NCI-H2171 (cell line): ENCODE measurements around the gene SERP1.

Experiments used
- DNase-seq: peaks from one replicate; lab custom pipeline; 2025; lab: John Stamatoyannopoulos, UW

Gene SERP1

GRCh38 chr3:150546226-150547044, at the start of gene SERP1, which contains the start of gene EIF2A:
Gene SERP1, minus strand, starts transcription at chr3:150546496. Its CDS starts 361 bp downstream, at chr3:150546135.
Gene EIF2A, plus strand, starts transcription at chr3:150546787. Its CDS starts 16 bp downstream, at chr3:150546803.
- DNase-seq: peak; percentile 98

- no peak for DNase-seq
These were observed 47.9 kb upstream of the SERP1 start for GRCh38 chr3:150594150-150594549.

GRCh38 chr3:150589759-150590158, 43.5 kb upstream of the SERP1 start:
- DNase-seq: no peak

GRCh38 chr3:150588027-150588830, 41.9 kb upstream of the SERP1 start:
- DNase-seq: no peak

- no peak for DNase-seq
These were observed 36.7 kb upstream of the SERP1 start for GRCh38 chr3:150583028-150583427.

- DNase-seq: no peak
These were observed 36.3 kb upstream of the SERP1 start for GRCh38 chr3:150582620-150583019.

- DNase-seq: no peak
These were observed 34.9 kb upstream of the SERP1 start for GRCh38 chr3:150581174-150581573.

- no peak for DNase-seq
These were observed 31.6 kb upstream of the SERP1 start for GRCh38 chr3:150577855-150578254.

GRCh38 chr3:150567328-150567727, 21.0 kb upstream of the SERP1 start:
- no peak for DNase-seq

- no peak for DNase-seq
These were observed 17.9 kb upstream of the SERP1 start for GRCh38 chr3:150564243-150564642.

GRCh38 chr3:150557725-150558124, 11.4 kb upstream of the SERP1 start:
- no peak for DNase-seq

- no peak for DNase-seq
These were observed 10.5 kb upstream of the SERP1 start for GRCh38 chr3:150556792-150557191.

- no peak for DNase-seq
These were observed 9.7 kb upstream of the SERP1 start for GRCh38 chr3:150555859-150556436.

- peak; percentile 41 for DNase-seq
These were observed 897 bp upstream of the SERP1 start for GRCh38 chr3:150547045-150547741.

GRCh38 chr3:150545419-150546225, 674 bp downstream of the SERP1 start:
- DNase-seq: peak; percentile 17

GRCh38 chr3:150544726-150545125, 1.6 kb downstream of the SERP1 start:
- no peak for DNase-seq

GRCh38 chr3:150544041-150544440, 2.3 kb downstream of the SERP1 start:
- DNase-seq: no peak

- DNase-seq: no peak
These were observed 2.8 kb downstream of the SERP1 start for GRCh38 chr3:150543531-150543930.

GRCh38 chr3:150543128-150543527, 3.2 kb downstream of the SERP1 start:
- no peak for DNase-seq

GRCh38 chr3:150540991-150541390, 5.3 kb downstream of the SERP1 start:
- no peak for DNase-seq

GRCh38 chr3:150540297-150540696, 6.0 kb downstream of the SERP1 start:
- DNase-seq: no peak
